Spleen (tissue), 11 donors: Measurements from ENCODE around the gene PROM2. TPM values are rescaled to one million over a fixed set of nuclear protein-coding genes. Genes with fewer than 3 reads are reported as not detected.

Experiments
- DNase-seq: peaks from one replicate; pipeline ENCODE4 v3.0.0-alpha.2; 2020
- H3K27ac ChIP-seq, 8 donors: fragments of 200-600 bp; sonication (generic) in 7 of 8; 1 replicate in 4 of 8; 2 replicates in 4 of 8; pipeline versions ENCODE4 v1.5.0 to v1.8.0; 2016 to 2021; ENCODE audit warnings: inconsistent platforms in 4 of 8, mild to moderate bottlenecking in 4 of 8, moderate library complexity in 1 of 8
- H3K27me3 ChIP-seq, 7 donors: fragments of 200-600 bp; sonication (generic) in 6 of 7; replicated peaks in 1 of 7; 1 replicate in 4 of 7; 2 replicates in 3 of 7; pipeline versions ENCODE4 v1.5.0 to v1.8.0; 2016 to 2021; ENCODE audit warnings: inconsistent platforms in 3 of 7, mild to moderate bottlenecking in 1 of 7
- H3K36me3 ChIP-seq, 6 donors: fragments of 200-600 bp; sonication (generic) in 5 of 6; 1 replicate in 4 of 6; 2 replicates in 2 of 6; pipeline versions ENCODE4 v1.5.0 to v1.8.0; 2016 to 2021; ENCODE audit warnings: inconsistent platforms in 2 of 6
- H3K4me1 ChIP-seq, 6 donors: fragments of 200-600 bp; sonication (generic) in 5 of 6; 1 replicate in 3 of 6; 2 replicates in 3 of 6; pipeline versions ENCODE4 v1.5.0 to v1.8.0; 2016 to 2021; ENCODE audit warnings: inconsistent platforms in 3 of 6
- H3K4me3 ChIP-seq, 8 donors: fragments of 200-600 bp; sonication (generic) in 7 of 8; 1 replicate in 4 of 8; 2 replicates in 4 of 8; pipeline versions ENCODE4 v1.5.0 to v1.8.0; 2016 to 2021; ENCODE audit warnings: inconsistent platforms in 4 of 8, mild to moderate bottlenecking in 4 of 8, moderate library complexity in 2 of 8
- H3K9me3 ChIP-seq, 8 donors: fragments of 200-600 bp; sonication (generic) in 7 of 8; 1 replicate in 4 of 8; 2 replicates in 4 of 8; pipeline versions ENCODE4 v1.5.0 to v1.8.0; 2016 to 2021; ENCODE audit warnings: inconsistent platforms in 4 of 8
- CTCF ChIP-seq, 11 experiments: fragments of 200-600 bp in 7 of 11; fragments of 450-650 bp in 4 of 11; sonication (generic) in 4 of 11; IDR thresholded peaks in 8 of 11; conservative IDR thresholded peaks in 3 of 11; 1 replicate in 7 of 11; 2 replicates in 4 of 11; pipeline versions ENCODE4 v1.4.0 to v1.8.0; 2016 to 2021; ENCODE audit warnings: antibody characterized with exemption in 11 of 11, inconsistent platforms in 4 of 11, mild to moderate bottlenecking in 1 of 11
- POLR2A ChIP-seq, 3 donors: fragments of 450-650 bp; IDR thresholded peaks; one replicate each; pipeline ENCODE4 v1.5.1; 2017; ENCODE audit warnings: antibody characterized with exemption in 3 of 3, mild to moderate bottlenecking in 1 of 3
- POLR2AphosphoS5 ChIP-seq, 3 donors: sonication (generic); formaldehyde crosslinking; IDR thresholded peaks; one replicate each; pipeline ENCODE4 v1.5.1; 2017; ENCODE audit warnings: antibody characterized with exemption in 3 of 3
- WGBS, 5 donors: extraction: QIAGEN DNeasy Blood & Tissue Kit in 3 of 5; methylation state at CpG; one replicate each; pipeline versions ENCODE4 v1.1.5 to v1.1.7; 2013 to 2018; 5-methylcytosine and 5-hydroxymethylcytosine counted together
- intact Hi-C: fragments of 100-400 bp; cut with DNase I; formaldehyde crosslinking; loops from one replicate; pipeline ENCODE4 v1.15.0; 2023; ENCODE audit warnings: low total_unique reads
- polyA plus RNA-seq, 3 donors: library from polyadenylated mRNA; stranded (reverse); fragments of 200-250 nt; gene quantifications; one replicate each; pipeline ENCODE4 v1.2.1, GENCODE V29; 2013
- total RNA-seq, 7 donors: library from RNA; depleted of rRNA in 3 of 7; stranded (reverse); fragments of >200 nt in 3 of 7; fragmentation: NEBNext Ultra II Directional in 4 of 7; extraction: Animal tissue kit (Norgen Biotek cat#: 25700) in 4 of 7; gene quantifications; one replicate each; pipeline versions ENCODE4 v1.1.0 to v1.2.1, GENCODE V29; 2016 to 2021
- donor health status: healthy with polysubstance abuse.
- donor health status: DM: no; HTN: no; CAD: no; lungs with moderate emphysema.
- donor health status: DM: no; HTN: no; CAD: no.
- donor health status: Bipolar disorder and iron deficiency.
- donor health status: healthy.
- donor health status: DM: no; HTN: no; CAD: no.
- donor health status: DM: yes; HTN: yes; CAD: no.

The PROM2 gene
- total and polyA plus RNA-seq, 10 donors, result 0.21 to 4.9 (median 1.4) TPM

DNA sequence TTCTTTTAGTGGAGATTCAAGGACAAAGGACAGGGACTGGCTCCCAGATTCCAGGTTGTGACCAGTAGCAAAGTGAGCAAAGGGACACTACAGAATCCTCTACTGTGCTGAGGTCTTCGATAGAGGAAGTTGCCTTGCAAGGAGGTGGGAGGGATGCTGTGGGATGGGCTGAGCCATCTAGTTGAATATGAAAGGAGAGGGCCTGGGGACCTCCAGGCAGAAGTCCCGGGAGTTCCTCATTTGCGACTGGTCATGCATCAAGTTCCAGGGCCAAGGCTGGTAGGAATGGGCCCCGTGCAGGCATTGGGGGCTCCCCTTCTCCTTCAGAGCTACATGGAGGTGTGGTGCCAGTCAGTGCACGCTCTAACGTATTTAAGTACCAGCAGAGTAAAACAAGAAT is 12.6 kb upstream of the PROM2 start:
- TF ChIP-seq POLR2A (IDR thresholded peaks at IDR 0.05) (no peak), POLR2AphosphoS5 (IDR thresholded peaks at IDR 0.05) (no peak), CTCF (IDR thresholded peaks at IDR 0.05 in 8 of 11, conservative IDR thresholded peaks at IDR 0.05 in 3 of 11) (no peak)
- no peaks in the 10 kb centered on the region for H3K4me1 ChIP-seq
- peak; percentile 41 for DNase-seq
- H3K36me3 ChIP-seq, result no peaks in the 10 kb centered on the region
- intact Hi-C loops, result no loop called here
- H3K27me3 ChIP-seq, result no peaks in the 10 kb centered on the region
- no peak overlapping the region for H3K4me3 ChIP-seq
- H3K27ac ChIP-seq, result no peak overlapping the region
- peaks cover 0 to 21% (median 18%) of the 10 kb centered on the region in 8 donors for H3K9me3 ChIP-seq
- WGBS, 5 donors, result 49 to 64% (median 54%) methylated on average over 6 of the region's 6 CpGs

DNA sequence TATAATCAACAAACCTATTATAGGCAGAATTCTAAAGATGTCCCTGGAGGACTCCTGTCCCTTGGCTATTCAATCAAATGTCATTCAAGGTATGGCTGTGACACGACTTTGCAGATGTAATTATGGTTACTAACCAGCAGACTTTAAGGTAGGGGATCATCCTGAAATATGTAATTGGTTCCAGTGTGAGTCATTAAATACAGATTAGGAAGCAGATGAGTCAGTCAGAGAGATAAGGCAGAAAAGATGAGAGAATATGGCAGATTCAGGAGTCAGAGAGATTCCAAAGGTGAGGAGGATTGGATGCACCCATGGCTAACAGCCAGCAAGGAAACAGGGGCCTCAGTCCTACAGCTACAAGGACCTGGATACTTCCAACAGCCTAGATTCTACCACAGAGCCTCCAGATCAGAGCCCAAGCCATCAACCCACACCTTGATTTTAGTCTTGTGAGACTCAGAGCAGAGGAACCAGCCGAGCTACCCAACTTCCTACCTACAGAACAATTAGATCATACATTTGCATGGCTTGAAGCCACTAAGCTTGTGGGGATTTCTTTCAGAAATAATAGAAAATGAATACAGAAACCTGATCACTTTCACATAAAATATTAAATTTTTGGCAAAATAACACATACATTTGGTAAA is 11.2 kb upstream of the PROM2 start:
- 63 to 71% (median 68%) methylated on average over 2 of the region's 2 CpGs for WGBS, 5 donors
- no peak for DNase-seq
- Histone ChIP-seq H3K9me3 (peaks cover 0 to 7% (median 4%) of the 10 kb centered on the region in 8 donors), H3K4me1 (no peaks in the 10 kb centered on the region), H3K27ac (no peak overlapping the region), H3K4me3 (no peak overlapping the region), H3K27me3 (no peaks in the 10 kb centered on the region), H3K36me3 (no peaks in the 10 kb centered on the region)
- intact Hi-C loops, result no loop called here
- TF ChIP-seq POLR2A (IDR thresholded peaks at IDR 0.05), result no peak
- no peak for TF ChIP-seq CTCF (IDR thresholded peaks at IDR 0.05 in 8 of 11, conservative IDR thresholded peaks at IDR 0.05 in 3 of 11)
- no peak for TF ChIP-seq POLR2AphosphoS5 (IDR thresholded peaks at IDR 0.05)

GRCh38 chr2:95264624-95265023 is 9.6 kb upstream of the PROM2 start:
- Histone ChIP-seq H3K36me3 (no peaks in the 10 kb centered on the region), H3K27ac (no peak overlapping the region), H3K4me3 (no peak overlapping the region), H3K9me3 (no peaks in the 10 kb centered on the region), H3K4me1 (no peaks in the 10 kb centered on the region), H3K27me3 (no peaks in the 10 kb centered on the region)
- intact Hi-C loops, result no loop called here
- no peak for TF ChIP-seq POLR2A (IDR thresholded peaks at IDR 0.05)
- TF ChIP-seq POLR2AphosphoS5 (IDR thresholded peaks at IDR 0.05), result no peak
- no peak for TF ChIP-seq CTCF (IDR thresholded peaks at IDR 0.05 in 8 of 11, conservative IDR thresholded peaks at IDR 0.05 in 3 of 11)
- DNase-seq, result no peak
- 44 to 65% (median 64%) methylated on average over 6 of the region's 6 CpGs for WGBS, 5 donors

GRCh38 chr2:95265182-95265581 is 9.1 kb upstream of the PROM2 start:
- WGBS, 5 donors, result 79 to 92% (median 84%) methylated on average over 4 of the region's 4 CpGs

More at GRCh38 chr2:95265182-95265581, 9.1 kb upstream of the PROM2 start:
- no peak overlapping the region for H3K27ac ChIP-seq
- H3K27me3 ChIP-seq, result no peaks in the 10 kb centered on the region
- H3K36me3 ChIP-seq, result no peaks in the 10 kb centered on the region
- DNase-seq, result peak; percentile 49
- H3K4me3 ChIP-seq, result no peak overlapping the region
- no peaks in the 10 kb centered on the region for H3K4me1 ChIP-seq
- no peaks in the 10 kb centered on the region for H3K9me3 ChIP-seq
- TF ChIP-seq CTCF (IDR thresholded peaks at IDR 0.05 in 8 of 11, conservative IDR thresholded peaks at IDR 0.05 in 3 of 11) (no peak), POLR2AphosphoS5 (IDR thresholded peaks at IDR 0.05) (no peak), POLR2A (IDR thresholded peaks at IDR 0.05) (no peak)
- intact Hi-C loops, result no loop called here
